HG03575 (cell line): ENCODE results near the gene LRMDA.

Source experiments
- ATAC-seq: cut with Tn5 transposase; IDR thresholded peaks from one replicate; pipeline ENCODE4 v1.9.1; 2021; ENCODE audit not compliant: unreplicated experiment, insufficient number of reproducible peaks, low FRiP score; ENCODE audit errors: extremely low read depth

LRMDA gene

GRCh38 chr10:75980419-75981002 is 549.1 kb downstream of the LRMDA start:
- ATAC-seq: no peak

GRCh38 chr10:75982611-75983369 is 551.4 kb downstream of the LRMDA start:
- no peak for ATAC-seq

- no peak for ATAC-seq
Measured at GRCh38 chr10:75984067-75984466, 552.6 kb downstream of the LRMDA start.

GRCh38 chr10:75987616-75988015 is 556.2 kb downstream of the LRMDA start:
- no peak for ATAC-seq

- ATAC-seq: no peak
Measured at GRCh38 chr10:75994357-75995040, 563.1 kb downstream of the LRMDA start.

GRCh38 chr10:75995041-75995430 is 563.6 kb downstream of the LRMDA start:
- no peak for ATAC-seq

- no peak for ATAC-seq
Measured at GRCh38 chr10:75995720-75996119, 564.3 kb downstream of the LRMDA start.

GRCh38 chr10:75999001-75999400 is 567.6 kb downstream of the LRMDA start:
- no peak for ATAC-seq

- ATAC-seq: no peak
Measured at GRCh38 chr10:75999515-76000209, 568.2 kb downstream of the LRMDA start.

- no peak for ATAC-seq
Measured at GRCh38 chr10:76000550-76000949, 569.1 kb downstream of the LRMDA start.

GRCh38 chr10:76001019-76001418 is 569.6 kb downstream of the LRMDA start:
- no peak for ATAC-seq

- no peak for ATAC-seq
Measured at GRCh38 chr10:76001461-76001860, 570.0 kb downstream of the LRMDA start.

- ATAC-seq: no peak
Measured at GRCh38 chr10:76002262-76002854, 570.9 kb downstream of the LRMDA start.

GRCh38 chr10:76007667-76008181 is 576.3 kb downstream of the LRMDA start:
- ATAC-seq: no peak

- no peak for ATAC-seq
Measured at GRCh38 chr10:76009531-76009930, 578.1 kb downstream of the LRMDA start.

- ATAC-seq: no peak
Measured at GRCh38 chr10:76010703-76011102, 579.3 kb downstream of the LRMDA start.

GRCh38 chr10:76012716-76013327 is 581.4 kb downstream of the LRMDA start:
- no peak for ATAC-seq

- no peak for ATAC-seq
Measured at GRCh38 chr10:76015245-76015644, 583.8 kb downstream of the LRMDA start.
